Gastroesophageal sphincter (tissue), 3 donors: ENCODE measurements around the gene TEX22.

Experiments used
- POLR2A ChIP-seq, 2 donors: fragments of 450-650 bp; IDR thresholded peaks; one replicate each; pipeline ENCODE4 v1.6.1; 2017; ENCODE audit warnings: antibody characterized with exemption in 2 of 2, mild to moderate bottlenecking in 2 of 2, moderate library complexity in 1 of 2
- TF ChIP-seq, protein P1 (sequence below), 4 experiments: fragments of 200-600 bp in 2 of 4; fragments of 450-650 bp in 2 of 4; sonication (generic) in 1 of 4; IDR thresholded peaks; one replicate each; pipeline ENCODE4 v1.5.1; 2017 to 2019; ENCODE audit warnings: antibody characterized with exemption in 4 of 4, mild to moderate bottlenecking in 2 of 4, moderate library complexity in 2 of 4

DNA sequence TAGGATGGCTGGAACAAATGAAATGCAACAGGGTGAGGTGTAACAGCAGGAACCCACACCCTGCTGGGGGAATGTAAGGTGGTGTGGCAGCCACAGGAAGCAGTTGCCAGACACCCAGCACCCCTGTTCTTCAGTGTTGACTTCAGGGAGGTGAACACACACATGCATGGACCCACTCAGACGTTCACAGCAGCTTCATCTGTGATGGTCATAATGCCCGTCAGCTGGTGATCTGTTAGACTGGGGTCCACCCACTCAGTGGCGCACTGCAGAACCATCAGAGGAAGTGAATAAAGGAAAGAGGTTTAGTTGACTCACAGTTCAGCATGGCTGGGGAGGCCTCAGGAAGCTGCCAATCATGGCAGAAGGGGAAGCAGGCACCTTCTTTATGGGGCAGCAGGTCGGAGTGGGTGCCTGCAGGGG lies 22.7 kb upstream of the TEX22 start:
- TF ChIP-seq POLR2A (IDR thresholded peaks at IDR 0.05): no peak
- TF ChIP-seq, protein P1, sequence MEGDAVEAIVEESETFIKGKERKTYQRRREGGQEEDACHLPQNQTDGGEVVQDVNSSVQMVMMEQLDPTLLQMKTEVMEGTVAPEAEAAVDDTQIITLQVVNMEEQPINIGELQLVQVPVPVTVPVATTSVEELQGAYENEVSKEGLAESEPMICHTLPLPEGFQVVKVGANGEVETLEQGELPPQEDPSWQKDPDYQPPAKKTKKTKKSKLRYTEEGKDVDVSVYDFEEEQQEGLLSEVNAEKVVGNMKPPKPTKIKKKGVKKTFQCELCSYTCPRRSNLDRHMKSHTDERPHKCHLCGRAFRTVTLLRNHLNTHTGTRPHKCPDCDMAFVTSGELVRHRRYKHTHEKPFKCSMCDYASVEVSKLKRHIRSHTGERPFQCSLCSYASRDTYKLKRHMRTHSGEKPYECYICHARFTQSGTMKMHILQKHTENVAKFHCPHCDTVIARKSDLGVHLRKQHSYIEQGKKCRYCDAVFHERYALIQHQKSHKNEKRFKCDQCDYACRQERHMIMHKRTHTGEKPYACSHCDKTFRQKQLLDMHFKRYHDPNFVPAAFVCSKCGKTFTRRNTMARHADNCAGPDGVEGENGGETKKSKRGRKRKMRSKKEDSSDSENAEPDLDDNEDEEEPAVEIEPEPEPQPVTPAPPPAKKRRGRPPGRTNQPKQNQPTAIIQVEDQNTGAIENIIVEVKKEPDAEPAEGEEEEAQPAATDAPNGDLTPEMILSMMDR (IDR thresholded peaks at IDR 0.05): no peak
